Measurements from ENCODE around the gene OSBPL3. TPM values are rescaled to one million over a fixed set of nuclear protein-coding genes. Genes with fewer than 3 reads are reported as not detected.

Gene OSBPL3
- total and polyA plus RNA-seq, 4 donors = 0.28 to 3.0 (median 1.1) TPM

- TF ChIP-seq NR2F2 (IDR thresholded peaks at IDR 0.05) (peak; percentile 46), HNF4G (IDR thresholded peaks at IDR 0.05) (no peak)
- H3K4me1 ChIP-seq (ENCODE audit: control insufficient read depth in 4 of 4, insufficient read depth in 4 of 4, low read length in 3 of 4) = no peaks in the 10 kb centered on the region
- no peak overlapping the region for H3K9ac ChIP-seq (ENCODE audit: low read depth in 1 of 2, low read length in 2 of 2)
- H3K9me3 ChIP-seq (ENCODE audit: control insufficient read depth in 4 of 4, low read length in 3 of 4) = no peaks in the 10 kb centered on the region
- WGBS = 71% methylated on average over 8 of the region's 8 CpGs
- no peak overlapping the region for H3K27ac ChIP-seq (ENCODE audit: low read depth in 1 of 2, low read length in 2 of 2)
- no peak overlapping the region for H3K4me3 ChIP-seq (ENCODE audit: low read depth in 1 of 3, low read length in 3 of 3)
- H3K27me3 ChIP-seq (ENCODE audit: control insufficient read depth in 4 of 4, insufficient read depth in 4 of 4, low read length in 3 of 4) = no peaks in the 10 kb centered on the region
- no peaks in the 10 kb centered on the region for H3K36me3 ChIP-seq (ENCODE audit: control insufficient read depth in 4 of 4, insufficient read depth in 3 of 4, low read depth in 1 of 4, low read length in 3 of 4)
- no peak for DNase-seq (ENCODE audit: low spot score)
Observed at GRCh38 chr7:24764972-24765744, 214.8 kb downstream of the OSBPL3 start.

- Histone ChIP-seq H3K9ac (ENCODE audit: low read depth in 1 of 2, low read length in 2 of 2) (no peak overlapping the region), H3K4me3 (ENCODE audit: low read depth in 1 of 3, low read length in 3 of 3) (no peak overlapping the region), H3K4me1 (ENCODE audit: control insufficient read depth in 4 of 4, insufficient read depth in 4 of 4, low read length in 3 of 4) (no peaks in the 10 kb centered on the region), H3K36me3 (ENCODE audit: control insufficient read depth in 4 of 4, insufficient read depth in 3 of 4, low read depth in 1 of 4, low read length in 3 of 4) (no peaks in the 10 kb centered on the region), H3K9me3 (ENCODE audit: control insufficient read depth in 4 of 4, low read length in 3 of 4) (no peaks in the 10 kb centered on the region), H3K27ac (ENCODE audit: low read depth in 1 of 2, low read length in 2 of 2) (no peak overlapping the region), H3K27me3 (ENCODE audit: control insufficient read depth in 4 of 4, insufficient read depth in 4 of 4, low read length in 3 of 4) (no peaks in the 10 kb centered on the region)
- no peak for TF ChIP-seq MAX (IDR thresholded peaks at IDR 0.05)
- no peak for TF ChIP-seq HNF4A (conservative IDR thresholded peaks at IDR 0.05)
- TF ChIP-seq FOXA1 (IDR thresholded peaks at IDR 0.05) = no peak
- no peak for TF ChIP-seq NR2F2 (IDR thresholded peaks at IDR 0.05)
- no peak for TF ChIP-seq ATF3 (IDR thresholded peaks at IDR 0.05)
- TF ChIP-seq RXRA (IDR thresholded peaks at IDR 0.05) = no peak
- TF ChIP-seq REST (IDR thresholded peaks at IDR 0.05) = no peak
- TF ChIP-seq EGR1 (IDR thresholded peaks at IDR 0.05; ENCODE audit: low read depth in 2 of 2) = no peak
- TF ChIP-seq ZBTB33 (IDR thresholded peaks at IDR 0.05) = no peak
- TF ChIP-seq JUND (IDR thresholded peaks at IDR 0.05) = no peak
- no peak for TF ChIP-seq CTCF (IDR thresholded peaks at IDR 0.05; ENCODE audit: low read depth, low read length, missing input control)
- TF ChIP-seq YY1 (IDR thresholded peaks at IDR 0.05) = no peak
- TF ChIP-seq FOXA2 (IDR thresholded peaks at IDR 0.05) = no peak
- no peak for TF ChIP-seq RAD21 (IDR thresholded peaks at IDR 0.05)
- no peak for TF ChIP-seq HNF4G (IDR thresholded peaks at IDR 0.05)
- TF ChIP-seq GABPA (IDR thresholded peaks at IDR 0.05 in 1 of 2, conservative IDR thresholded peaks at IDR 0.05 in 1 of 2) = no peak
- TF ChIP-seq TAF1 (conservative IDR thresholded peaks at IDR 0.05) = no peak
- TF ChIP-seq SP1 (IDR thresholded peaks at IDR 0.05) = no peak
- DNase-seq (ENCODE audit: low spot score) = no peak
- 71% methylated on average over 1 of the region's 1 CpG for WGBS
Observed at GRCh38 chr7:24764011-24764410, 216.0 kb downstream of the OSBPL3 start.

All from liver (tissue), 9 donors.